SU-DHL-6 (cell line): ENCODE measurements around the gene SCN8A.

Experiments
- EZH2phosphoT487 ChIP-seq: fragments of 200-600 bp; sonication (generic), shearing (Covaris generic); conservative IDR thresholded peaks from 2 replicates; pipeline ENCODE4 v1.6.1; 2018; ENCODE audit warnings: mild to moderate bottlenecking, antibody characterized with exemption, low read length, moderate library complexity, mixed read lengths
- TF ChIP-seq, protein P1 (sequence below): fragments of 200-600 bp; sonication (generic); IDR thresholded peaks from one replicate; pipeline ENCODE4 v1.5.1; 2017; ENCODE audit warnings: antibody characterized with exemption, mild to moderate bottlenecking, low read length, moderate library complexity; ENCODE audit not compliant: insufficient read depth, poor library complexity, severe bottlenecking

DNA sequence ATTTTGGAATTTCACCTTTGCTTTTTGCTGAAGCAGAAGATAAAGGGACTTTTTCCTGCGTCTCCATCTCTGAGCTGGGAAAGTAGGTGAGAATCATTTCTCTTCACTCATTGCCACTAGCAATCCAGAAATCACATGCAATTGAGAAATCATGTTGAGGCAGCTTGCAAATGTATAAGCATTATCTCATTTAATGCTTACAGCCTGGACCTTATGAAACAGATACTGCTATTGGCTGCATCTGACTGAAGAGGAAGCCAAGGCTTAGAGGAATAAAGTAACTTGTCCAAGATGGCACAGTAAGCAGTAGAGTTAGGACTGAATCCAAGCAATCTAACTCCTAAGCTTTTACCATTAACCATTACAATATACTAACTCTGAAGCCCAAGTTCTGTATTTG lies 135.1 kb downstream of the SCN8A start:
- TF ChIP-seq, protein P1, sequence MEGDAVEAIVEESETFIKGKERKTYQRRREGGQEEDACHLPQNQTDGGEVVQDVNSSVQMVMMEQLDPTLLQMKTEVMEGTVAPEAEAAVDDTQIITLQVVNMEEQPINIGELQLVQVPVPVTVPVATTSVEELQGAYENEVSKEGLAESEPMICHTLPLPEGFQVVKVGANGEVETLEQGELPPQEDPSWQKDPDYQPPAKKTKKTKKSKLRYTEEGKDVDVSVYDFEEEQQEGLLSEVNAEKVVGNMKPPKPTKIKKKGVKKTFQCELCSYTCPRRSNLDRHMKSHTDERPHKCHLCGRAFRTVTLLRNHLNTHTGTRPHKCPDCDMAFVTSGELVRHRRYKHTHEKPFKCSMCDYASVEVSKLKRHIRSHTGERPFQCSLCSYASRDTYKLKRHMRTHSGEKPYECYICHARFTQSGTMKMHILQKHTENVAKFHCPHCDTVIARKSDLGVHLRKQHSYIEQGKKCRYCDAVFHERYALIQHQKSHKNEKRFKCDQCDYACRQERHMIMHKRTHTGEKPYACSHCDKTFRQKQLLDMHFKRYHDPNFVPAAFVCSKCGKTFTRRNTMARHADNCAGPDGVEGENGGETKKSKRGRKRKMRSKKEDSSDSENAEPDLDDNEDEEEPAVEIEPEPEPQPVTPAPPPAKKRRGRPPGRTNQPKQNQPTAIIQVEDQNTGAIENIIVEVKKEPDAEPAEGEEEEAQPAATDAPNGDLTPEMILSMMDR: no peak
- no peak for TF ChIP-seq EZH2phosphoT487
